HG03097 (cell line): ENCODE data around the gene VWA8.
"Not testable (repeated sequence)": the region's sequence is repeated elsewhere in the genome, so short reads cannot be mapped to it uniquely, and the experiment has no call there.

Source experiments
- ATAC-seq: cut with Tn5 transposase; IDR thresholded peaks from one replicate; pipeline ENCODE4 v1.9.1; 2021; ENCODE audit not compliant: unreplicated experiment, low FRiP score

VWA8 gene

DNA sequence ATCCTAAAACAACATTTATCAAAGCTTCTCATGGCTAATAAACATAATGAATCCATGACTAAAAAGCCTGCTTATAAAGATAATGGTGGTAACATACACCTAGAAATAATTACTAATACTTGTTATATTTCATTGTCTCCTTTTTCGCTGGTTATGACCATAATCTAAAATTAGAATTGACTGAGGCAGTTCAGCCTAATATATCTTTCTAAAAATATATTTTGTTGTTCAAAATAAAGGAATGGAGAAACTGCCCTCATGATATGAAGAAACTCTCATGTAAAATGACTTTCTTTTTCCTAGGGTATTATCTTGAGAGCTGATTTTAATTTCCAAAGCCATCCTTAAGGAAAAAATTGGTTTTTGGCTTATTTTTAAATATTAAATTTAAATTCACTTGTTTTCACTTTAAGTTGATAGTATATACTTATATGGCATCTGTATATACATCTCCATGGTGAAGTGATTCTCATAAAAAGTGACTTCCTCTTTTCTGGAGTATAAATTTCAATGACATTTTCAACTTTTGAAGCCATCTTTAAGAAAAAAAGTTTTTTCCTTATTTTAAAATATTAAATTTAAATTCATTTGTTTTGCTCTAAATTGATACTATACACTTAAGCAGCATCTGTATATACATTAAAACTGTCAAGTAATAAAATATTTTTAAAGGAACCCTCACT, 204.6 kb downstream of the VWA8 start:
- ATAC-seq: no peak

DNA sequence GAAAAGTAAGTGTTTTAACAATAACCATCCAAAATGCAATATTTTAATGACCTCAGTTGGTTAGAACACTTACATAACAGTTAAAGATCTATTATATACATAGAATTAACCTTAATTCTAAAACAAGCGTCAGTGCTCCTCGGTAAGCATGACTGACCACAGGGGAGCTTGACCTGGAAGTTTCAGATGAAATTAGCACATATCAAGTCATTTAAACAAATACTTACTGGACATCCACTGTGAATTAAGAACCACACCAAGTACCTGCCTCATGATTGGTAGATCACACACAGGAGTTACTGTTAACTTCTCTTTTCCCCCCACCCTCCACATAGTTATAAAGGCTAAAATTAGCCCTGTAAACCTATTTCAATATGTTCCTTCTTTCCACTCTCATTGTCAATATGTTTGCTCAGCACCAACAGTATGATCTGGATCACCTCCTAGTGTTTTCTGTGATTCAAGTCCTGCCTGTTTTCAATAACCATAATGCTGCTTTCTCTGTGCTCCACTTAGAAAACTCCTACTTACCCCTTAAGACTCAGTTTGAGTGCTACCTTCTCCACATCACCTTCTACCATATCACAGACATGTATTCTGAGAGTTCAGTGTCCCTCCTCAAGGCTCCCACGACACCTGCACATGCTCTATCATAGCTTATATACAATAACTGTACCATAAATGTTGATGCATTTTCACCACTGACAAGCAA, 209.0 kb downstream of the VWA8 start:
- no peak for ATAC-seq

DNA sequence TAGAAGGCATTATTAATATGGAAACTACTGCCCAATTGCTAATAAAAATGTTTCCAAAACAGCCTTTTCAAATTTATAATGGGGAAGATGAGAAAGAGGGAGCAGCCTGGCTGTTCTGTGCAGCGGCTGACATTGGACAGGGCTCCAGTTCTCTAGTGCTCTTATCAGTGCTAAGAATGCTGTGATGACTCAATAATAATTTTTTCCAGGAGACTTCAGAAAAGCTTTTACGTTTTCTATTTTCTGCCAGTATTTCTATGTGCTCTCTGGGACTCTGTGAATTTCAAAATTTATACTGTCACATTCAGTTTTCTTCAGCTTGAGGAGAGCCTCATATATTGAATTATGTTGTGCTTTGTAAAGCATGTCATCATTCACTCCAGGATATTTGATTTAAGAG, 209.6 kb downstream of the VWA8 start:
- no peak for ATAC-seq

DNA sequence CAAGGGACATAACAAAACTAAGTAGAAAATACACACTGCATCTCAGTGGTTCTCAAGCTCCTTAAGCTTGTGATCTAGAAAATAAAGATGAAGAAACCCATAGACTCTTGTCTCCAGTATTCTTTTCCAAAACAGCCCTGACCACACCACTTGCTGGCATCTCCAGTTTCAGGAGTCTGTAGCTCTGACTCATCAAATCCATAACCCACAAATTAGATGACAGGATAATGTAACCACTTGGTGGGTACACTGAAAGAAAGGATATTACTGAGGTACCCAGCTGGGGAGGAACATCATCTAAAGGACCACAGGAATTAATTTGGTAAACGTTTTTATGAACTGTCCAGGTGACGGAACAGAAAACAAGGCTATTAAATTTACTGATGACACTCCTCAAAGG, 214.7 kb downstream of the VWA8 start:
- no peak for ATAC-seq

DNA sequence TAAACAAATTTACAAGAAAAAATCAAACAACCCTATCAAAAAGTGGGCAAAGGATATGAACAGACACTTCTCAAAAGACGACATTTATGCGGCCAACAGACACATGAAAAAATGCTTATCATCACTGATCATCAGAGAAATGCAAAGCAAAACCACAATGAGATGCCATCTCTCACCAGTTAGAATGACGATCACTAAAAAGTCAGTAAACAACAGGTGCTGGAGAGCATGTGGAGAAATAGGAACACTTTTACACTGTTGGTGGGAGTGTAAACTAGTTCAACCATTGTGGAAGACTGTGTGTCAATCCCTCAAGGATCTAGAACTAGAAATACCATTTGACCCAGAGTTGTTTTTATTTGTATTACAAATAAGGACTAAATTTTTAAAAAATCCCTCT, 215.4 kb downstream of the VWA8 start:
- not testable (repeated sequence) for ATAC-seq

DNA sequence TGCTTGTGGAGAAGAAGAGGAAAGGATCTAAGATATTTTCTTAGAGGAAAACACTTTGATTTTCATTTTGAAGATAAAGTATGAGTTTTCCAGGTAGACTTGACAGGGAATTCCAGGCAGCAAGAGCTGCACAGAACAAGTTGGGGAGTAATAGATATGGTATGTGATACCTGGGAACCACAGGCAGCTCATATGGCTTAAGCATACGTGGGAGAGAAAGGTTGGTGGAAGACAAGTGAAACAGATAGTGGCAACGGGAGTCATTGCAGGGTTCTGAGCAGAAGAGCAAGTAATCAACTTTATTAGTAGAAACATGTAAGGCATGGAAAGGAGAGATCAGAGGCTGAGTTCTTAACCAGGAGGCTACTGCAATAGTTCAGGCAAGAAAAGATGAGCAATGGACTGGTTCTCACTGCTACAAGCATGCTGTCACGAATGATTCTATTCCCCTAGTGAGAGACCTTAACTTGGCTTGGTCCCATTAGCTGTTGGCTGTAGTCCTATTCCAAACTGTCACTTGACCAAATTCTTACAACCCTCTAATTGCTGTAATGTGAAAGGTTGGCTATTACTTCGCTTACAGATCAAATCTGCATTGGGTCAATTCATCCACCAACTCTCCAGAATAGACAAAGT, 217.9 kb downstream of the VWA8 start:
- ATAC-seq: no peak

DNA sequence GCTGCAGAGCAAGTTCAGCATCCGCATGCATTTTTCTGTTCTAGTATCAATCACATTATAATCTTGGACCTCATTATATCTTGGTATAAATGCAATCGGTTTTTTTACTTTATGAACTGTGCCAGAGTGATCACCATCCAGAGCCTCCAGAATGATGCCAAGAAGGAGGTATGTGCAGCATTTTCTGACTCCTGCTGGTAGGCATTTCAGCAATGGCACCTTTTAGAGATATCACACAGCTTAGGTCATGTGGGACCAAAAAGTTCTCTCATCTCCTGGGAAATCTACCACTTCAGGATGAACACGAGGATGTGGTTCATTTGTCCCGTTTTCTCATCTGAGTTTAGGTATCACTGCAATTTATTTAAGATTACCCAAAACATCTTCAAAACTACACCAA, 220.4 kb downstream of the VWA8 start:
- no peak for ATAC-seq

DNA sequence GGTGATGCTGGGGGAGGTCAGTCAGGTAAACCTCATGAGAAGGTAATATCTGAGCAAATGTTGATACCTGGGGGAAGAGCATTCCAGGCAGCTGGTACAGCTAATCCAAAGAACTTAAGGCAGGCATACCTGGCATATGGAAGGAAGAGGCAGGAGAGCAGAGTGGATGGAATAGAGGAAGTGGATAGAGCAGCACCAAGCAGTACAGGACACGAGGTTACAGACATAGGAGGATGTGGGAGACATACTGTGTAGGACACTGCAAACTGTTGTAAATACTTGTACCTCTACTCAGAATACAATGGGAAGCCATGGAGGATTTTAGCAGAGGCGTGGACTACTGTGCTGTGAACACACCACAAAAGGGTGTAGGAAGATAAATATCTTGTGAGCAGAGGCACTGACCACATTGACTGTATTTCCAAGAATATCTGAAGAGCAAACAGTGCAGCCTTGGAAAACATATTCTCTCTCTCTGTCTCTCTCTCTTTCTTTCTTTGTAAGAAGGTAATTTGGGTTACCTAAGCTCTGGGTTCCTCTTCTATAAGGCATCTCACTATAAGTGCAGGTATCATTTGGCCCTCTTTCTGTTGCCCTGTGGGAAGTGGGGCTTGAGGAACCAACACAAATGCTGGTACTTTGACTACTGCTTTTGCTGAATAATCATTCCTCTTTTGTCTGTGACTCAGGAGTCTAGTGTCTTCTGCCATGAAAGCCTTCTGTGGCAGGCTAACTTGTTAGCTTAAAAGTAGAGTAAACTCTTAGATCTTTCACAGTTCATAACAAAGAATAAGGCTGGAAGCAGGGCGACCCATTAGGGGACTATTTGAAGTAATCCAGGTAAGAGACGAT, 238.0 kb downstream of the VWA8 start:
- no peak for ATAC-seq

DNA sequence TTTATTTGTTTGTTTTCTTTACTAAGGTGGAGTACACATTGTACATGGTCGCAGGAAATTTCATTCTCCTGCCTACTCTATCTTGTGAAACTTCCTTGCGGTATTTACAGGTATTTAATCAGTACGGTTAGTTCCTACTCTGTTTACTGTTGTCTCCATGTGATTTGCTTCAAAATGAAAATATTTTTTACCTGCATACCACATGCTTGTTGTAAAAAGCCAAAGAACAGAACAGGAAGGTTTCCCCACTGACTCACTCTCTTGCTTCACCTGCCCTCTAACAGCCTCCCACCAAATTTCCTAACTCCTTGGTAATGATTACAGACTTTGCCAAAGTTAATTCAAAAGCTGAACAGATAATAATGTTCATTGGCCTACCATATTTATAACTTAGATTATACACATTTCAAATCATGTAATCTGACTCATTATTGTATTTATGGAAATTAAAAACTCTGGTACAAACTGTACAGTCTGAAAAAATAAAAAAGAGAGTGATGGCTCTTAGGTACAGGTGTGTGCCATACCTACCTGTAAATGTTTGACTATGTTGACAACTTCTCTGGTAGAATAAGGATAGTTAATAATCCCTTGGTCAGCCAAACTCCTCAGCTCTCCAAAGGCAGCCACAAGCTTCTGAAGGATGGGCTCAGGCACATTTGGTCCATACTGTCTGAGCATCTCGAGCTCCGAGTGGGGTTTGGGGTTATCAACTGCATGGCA, 239.9 kb downstream of the VWA8 start:
- no peak for ATAC-seq

DNA sequence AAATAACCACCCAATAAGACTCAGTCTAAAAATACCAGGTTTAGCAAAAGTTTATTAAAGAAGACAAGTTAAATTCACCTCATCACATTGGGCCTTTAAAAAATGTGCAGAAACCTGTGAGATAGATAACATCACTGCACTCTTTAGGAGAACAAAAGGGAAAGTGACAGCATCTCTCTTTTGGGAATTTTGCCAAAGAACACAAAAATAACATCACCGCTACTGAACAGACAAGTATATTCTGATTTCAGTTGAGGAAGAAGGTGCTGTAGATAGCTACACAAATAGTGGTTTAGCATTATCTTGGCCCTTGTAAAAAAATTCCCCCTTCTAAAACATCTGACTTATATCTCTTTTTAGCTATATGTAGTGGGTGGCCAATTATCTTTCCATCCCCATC, 244.7 kb downstream of the VWA8 start:
- no peak for ATAC-seq

DNA sequence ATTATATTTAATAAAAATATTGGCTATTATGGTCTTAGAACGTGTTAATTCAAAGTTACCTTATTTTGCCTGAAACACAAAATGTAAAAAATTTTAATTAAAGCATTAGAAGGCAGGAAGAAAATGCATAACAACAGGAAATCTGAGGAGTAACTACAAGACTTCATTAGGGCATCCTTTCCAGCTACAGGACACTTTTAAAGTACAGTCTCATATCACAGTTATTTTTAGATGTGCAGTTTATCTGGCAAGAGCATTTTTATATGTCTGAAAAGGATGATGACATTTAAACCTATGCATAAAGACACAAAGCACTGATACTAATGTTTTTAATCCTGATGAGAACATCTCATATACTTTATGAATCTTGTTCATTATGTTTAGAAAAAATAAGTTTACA, 247.5 kb downstream of the VWA8 start:
- no peak for ATAC-seq

DNA sequence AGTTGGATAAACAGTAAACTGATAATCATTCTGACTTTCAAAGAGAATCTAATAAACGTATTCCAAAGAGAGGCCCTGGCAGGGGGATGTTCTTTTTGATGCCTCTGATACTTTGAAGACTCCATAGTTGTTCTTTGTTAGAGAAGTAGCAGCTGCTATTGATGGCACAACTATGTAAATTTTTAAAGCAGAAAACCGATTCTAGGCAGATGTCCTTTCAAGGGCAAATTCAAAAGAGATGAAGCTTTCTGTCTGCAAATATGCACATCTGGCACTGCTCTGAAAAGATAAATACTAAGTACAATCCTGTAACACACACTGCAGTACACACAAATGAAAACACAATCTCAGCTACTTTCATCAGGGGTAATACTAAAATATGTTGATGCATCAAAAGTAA, 250.1 kb downstream of the VWA8 start:
- ATAC-seq: no peak

DNA sequence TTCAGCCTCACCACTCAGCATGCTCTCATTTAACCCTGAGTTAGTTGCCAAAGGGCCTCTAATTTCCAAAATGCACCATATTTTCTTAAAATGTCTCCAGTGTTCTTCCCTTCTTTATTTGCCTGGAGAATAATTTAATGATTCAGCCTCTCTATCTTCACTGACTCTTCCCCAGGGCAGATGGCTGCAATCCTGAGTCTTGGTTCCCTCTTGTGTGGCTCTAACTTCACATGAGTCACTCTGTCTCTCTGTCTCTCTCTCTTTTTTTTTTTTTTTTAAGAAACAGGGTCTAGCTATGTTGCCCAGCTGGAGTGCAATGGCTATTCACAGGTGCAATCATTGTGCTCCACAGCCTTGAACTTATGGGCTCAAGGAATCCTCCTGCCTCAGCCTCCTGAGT, 251.4 kb downstream of the VWA8 start:
- no peak for ATAC-seq

DNA sequence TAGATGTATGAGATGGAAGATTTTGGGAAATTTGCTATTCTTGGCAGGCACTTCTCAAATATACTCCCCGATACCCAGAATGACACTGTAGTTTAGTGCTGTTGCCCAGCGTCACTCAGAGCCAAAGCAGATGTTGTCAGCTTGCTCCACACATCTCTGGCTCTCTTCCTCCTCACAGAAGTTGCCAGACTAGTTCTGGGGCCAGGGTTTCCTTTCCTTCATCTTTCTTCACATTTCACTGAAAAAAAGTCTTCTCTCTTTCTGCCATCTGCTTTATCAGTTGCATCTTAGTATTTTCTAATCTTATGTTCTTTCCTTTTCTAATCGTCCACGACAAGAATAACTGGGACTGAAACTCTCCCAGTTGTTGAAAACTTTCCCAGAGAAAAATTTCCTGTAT, 252.2 kb downstream of the VWA8 start:
- ATAC-seq: no peak

DNA sequence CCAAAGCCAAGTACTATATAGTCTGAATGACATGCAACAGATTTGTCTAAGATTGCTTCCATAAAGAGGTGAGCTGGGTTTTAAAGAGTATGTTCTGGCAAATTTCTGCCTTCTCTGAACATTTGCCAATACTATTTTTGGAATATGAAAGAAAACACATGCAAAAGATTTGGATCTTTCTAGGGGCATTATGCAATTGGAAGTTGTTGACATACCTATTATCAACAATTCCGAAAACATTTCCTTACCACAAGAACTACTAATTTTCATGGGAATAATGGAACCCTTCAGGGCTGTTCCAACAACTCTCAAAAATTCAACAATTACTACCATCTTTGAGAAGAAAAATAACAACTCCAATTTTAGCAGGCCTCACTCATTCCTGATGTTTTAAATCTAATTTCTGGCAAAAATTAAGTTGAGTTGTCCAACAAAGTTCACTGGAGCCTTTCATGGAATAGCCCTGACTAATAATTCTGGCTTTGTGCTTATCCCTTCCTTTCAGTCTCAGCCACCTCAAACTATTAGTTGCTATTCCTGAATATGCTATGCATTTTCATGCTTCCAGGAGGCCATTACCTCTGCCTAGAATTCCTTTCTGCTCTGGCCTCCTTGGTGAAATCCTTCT, 253.6 kb downstream of the VWA8 start:
- no peak for ATAC-seq

DNA sequence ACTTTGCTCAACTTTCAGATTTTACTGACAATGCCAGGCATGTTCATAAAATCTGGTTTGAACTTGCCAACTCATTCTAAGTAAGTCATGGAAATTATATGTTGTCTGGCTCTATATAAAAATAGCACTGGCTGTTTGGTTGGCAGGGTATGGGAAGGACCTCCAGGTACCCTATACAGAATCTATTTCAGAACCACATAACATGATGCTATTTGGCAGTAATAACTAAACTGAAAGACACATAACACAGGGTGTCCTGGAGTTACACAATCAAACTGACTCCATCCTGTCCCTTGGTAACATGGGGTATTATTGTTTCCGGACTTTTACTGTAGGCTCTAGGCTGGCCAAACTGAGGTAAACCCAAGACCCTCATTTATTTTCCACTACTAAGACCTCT, 254.8 kb downstream of the VWA8 start:
- no peak for ATAC-seq

DNA sequence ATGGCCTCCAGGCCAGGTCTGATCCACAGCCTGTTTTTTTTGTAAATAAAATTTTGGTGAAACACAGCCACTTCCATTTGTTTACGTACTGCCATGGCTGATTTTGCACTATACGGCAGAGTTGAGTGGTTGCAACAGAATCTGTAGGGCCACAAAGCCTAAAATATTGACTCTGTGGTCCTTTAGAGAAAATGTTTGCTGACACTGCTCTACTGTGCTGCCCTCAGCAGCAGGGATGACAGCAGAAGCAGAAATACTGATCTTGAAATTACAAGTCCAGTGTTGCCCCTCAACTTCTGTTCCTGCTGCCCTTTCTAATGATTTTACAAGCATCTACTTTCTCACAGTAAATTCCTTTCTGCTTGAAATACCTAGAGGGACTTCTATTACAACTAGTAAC, 258.4 kb downstream of the VWA8 start:
- no peak for ATAC-seq

DNA sequence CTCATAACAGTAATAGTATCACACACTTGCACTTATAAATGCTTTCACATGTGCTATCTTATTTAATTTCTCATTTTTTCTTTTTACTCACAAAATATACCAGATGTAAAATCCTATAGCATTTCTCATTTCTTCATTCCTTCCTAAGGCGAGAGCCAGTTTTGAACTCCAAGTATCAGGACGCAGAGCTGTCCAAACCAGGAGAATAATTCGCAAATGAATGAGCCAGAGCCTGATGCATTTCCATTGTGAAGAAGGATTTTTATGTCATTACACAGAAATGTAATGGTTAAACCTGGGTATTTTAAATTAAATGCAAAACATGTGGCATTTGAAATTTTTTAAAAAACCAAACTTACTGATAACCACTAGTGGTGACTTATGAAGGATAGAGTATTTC, 259.2 kb downstream of the VWA8 start:
- no peak for ATAC-seq

DNA sequence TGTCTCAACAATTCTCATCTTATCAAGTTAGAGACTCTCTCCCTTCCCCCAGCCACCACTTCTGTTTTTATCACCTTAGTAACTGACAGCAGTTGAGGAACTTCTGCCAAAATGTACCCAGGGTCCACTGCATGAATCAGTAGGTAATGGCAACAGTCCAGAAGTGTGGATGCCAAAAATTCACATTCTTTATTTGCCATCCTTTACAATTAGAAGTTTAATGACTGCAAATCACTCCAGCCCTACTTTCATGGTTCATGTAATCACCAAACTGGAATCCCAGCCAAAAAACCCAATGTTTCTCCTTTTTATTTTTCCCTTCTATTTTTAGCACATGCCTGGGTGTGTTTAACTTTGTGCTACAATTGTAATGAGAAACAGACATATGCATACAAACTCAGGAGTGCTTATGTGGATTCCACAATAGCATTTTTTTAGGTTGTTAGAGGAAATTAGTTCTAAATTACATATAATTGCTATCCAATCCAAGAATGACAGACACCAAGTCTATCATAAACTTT, 260.1 kb downstream of the VWA8 start:
- ATAC-seq: no peak

DNA sequence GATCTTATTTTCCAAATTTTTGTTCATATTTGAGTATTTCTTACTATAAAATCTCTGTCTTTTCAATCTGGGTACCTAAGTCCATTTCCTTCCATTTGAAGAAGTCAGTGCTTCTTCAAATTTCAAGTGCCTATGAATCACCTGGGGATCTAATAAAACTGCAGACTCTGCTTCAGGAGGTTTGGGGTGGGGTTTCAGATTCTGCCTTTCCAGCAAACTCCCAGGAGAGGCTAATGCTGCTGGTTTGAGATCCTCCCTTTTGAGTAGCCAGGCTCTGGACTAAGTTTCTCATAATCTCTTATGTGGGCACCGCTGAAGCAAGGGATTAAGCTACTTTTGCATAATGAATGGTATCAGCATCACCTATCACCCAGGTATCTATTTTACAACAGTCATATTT, 261.1 kb downstream of the VWA8 start:
- no peak for ATAC-seq
